Stimulated activated CD8-positive, alpha-beta memory T cell treated with anti-CD3 and anti-CD28 coated beads, Interleukin-12 subunit alpha, Interleukin-12 subunit beta, amount 100 ng/mL, for 1 hour (primary cell): Measurements from ENCODE around the gene DOCK4.

ENCODE experiments used
- DNase-seq: peaks from one replicate; pipeline ENCODE4 v3.0.0-alpha.2; 2020; ENCODE audit warnings: low read depth

DOCK4 gene

DNA sequence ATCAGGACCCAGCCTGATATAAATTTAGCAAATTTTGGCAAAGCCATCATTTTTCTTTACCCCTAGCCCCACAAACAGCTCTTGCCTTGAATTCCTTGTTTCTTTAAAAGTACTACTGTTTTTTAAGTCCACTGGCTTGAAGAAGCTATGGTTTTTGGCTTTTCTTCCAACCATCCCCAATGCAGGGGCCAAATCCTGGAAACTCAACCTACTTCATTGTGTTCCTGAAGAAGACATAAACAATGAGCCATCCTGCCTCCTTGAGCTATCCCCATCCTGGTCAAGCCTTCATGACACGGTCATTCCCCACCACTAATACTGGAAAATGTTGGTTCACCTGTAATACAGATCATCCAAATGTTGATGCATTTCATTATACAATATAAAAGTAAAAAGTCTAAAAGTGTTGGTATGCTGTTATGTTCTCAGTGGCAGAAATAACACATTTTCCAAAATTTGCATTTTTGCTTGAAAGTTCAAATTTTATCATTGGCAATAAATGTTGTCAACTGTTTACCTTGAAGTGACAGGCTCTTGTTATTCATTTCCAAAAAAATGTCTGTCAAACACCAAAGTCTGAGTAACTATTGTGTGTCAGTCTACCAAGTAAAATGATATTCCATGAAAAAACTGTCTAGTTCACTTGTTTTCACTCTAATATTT is 92.2 kb downstream of the DOCK4 start:
- DNase-seq: no peak

DNA sequence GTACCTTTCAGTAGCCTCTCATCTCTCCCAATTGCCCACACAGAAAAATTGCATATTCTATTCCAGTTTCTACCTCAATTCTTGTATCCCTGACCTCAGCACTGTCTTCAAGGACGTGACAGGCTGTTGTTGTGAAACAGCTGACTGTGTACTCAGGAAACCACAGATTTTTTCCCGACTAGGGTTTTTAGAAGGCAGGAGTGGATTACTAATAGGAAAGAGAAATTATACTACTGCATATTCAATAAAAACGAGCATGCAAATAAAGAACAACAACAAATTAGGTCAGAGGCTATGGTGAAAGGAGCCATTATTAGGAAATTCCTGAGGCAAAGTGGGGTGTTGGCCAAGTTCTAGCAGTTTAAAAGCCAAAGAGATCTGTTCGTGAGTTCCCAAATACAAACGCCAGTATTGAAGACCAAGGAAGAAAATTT is 93.4 kb downstream of the DOCK4 start:
- no peak for DNase-seq

DNA sequence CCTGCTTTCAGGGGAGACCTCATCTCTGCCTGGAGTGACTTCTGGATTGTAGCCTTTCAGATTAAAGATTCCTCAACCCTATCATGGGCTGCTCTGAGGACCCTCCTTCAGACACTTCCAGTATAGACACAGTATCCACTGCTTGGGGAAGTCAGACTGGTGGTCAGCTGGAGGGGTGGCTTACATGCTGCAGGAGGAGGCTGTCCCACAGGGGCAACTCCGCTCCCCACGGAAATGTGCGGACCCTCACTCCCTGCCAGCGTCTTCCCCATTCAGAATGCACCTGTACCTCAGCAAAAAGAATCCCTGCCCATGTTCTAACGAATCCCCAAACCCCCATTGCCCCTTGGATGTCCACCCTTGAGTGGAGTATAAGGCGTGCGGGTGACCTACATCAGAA is 95.5 kb downstream of the DOCK4 start:
- no peak for DNase-seq

DNA sequence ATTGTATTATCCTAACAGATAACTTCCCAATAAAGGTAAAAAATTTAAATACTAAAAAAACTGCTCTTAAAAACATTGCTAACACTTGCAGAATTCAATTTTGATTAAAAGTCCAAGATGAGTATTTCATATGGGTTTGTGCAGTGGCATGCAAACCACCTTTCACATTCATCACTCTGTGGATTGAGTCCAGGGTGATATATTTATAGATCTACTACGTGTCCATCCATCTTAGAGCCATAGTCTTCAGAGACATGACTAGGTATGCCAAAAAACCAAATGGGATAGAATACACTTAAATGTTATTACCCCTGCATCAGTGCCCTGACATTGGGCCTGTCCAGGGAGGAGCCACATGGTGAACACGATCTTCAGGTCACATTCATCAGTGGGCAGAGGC is 96.0 kb downstream of the DOCK4 start:
- DNase-seq: no peak

DNA sequence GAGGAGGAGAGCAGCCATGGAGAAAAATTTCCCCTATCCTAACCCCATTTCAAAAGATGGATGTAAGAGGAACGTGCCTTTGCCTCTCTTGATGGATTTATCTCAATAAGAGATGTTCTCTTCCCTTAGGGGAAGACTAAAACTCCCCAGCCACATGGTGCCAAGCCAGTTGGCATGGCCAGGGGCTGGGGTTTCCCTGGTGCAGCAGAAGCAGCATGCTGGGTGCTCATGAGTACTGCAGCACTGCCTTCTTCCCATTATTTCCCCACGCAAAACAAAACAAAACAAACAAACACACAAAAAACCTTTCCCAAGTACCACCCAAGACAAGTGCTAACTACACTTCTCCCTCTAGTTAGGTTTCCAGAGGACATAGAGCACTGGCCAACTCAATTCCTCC is 97.2 kb downstream of the DOCK4 start:
- DNase-seq: no peak

DNA sequence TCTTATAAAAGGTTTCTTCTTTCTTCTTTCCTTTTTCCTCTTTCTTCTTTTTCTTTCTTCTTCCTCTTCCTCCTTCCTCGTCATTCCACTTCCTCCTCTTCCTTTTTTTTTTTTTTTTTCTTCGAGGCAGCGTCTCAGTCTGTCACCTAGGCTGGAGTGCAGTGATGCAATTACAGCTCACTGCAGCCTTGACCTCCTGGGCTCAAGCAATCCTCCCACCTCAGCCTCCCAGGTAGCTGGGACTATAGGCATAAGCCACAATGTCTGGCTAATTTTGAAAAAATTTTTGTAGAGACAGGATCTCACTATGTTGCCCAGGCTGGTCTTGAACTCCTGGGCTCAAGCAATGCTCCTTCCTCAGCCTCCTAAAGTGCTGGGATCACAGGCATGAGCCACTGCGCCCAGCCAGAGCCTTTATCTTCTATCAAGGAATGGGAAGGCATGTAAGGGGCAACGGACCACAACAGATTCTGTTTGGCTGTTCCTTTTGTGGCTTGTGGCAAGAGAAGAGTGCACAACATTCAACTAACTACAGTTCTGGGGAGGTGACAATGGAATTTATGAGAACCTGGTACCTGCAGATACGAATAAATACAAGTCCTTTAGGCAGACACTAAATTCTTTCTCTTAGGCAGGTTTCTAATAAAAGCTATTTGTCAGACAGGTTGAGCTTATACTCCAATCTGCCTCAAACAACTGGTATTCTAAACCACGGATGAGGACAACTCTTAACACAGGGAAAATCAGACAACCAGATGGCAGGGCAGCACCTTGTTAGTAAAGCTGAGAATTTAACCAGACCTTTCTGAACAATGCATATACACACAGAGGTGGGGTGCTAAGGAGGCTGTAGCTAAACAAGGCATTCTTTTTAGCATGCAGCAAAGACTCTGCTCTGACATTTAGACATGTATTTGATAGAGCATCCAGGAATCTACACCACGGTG is 100.3 kb downstream of the DOCK4 start:
- no peak for DNase-seq

GRCh38 chr7:112104120-112104519 is 102.1 kb downstream of the DOCK4 start:
- DNase-seq: no peak

DNA sequence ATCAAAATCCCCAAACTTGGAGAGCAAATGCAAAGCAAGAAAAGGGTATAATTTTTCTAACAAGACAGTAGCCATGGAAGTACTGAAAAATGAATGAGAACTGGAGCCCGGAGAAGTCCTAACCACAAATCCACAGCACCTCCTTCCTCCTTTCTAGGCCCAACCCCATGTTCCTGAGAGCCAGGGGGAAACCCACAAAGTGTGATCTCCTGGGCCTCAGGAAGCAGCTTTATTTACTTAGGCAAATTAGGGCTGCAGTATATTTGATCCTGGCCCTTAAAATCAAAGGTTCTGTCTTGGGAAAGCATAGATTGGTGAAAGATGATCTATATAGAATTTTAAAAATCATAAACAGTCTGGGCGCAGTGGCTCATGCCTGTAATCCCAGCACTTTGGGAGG is 103.0 kb downstream of the DOCK4 start:
- DNase-seq: no peak

GRCh38 chr7:112101201-112101846 is 104.9 kb downstream of the DOCK4 start:
- DNase-seq: no peak

- DNase-seq: no peak
Observed at GRCh38 chr7:112097524-112097923, 108.7 kb downstream of the DOCK4 start.

DNA sequence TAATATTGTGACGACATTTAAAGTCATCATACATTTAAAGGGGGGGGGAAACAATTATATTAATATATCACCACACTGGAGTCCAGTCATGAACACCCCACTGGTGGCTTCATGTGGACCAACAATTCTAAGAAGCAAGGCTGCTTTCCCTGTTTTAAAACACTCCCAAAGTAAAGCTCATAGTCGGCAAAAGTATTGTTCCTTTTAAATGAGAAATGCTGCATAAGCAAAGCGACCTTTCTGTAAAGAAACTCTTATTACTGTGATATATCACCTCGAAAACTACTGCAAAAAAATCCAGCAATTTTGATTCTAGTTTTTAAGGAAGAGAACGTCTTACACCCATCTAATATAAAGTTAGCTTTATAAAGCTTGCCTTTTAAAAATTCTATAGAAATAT is 112.8 kb downstream of the DOCK4 start:
- DNase-seq: no peak

DNA sequence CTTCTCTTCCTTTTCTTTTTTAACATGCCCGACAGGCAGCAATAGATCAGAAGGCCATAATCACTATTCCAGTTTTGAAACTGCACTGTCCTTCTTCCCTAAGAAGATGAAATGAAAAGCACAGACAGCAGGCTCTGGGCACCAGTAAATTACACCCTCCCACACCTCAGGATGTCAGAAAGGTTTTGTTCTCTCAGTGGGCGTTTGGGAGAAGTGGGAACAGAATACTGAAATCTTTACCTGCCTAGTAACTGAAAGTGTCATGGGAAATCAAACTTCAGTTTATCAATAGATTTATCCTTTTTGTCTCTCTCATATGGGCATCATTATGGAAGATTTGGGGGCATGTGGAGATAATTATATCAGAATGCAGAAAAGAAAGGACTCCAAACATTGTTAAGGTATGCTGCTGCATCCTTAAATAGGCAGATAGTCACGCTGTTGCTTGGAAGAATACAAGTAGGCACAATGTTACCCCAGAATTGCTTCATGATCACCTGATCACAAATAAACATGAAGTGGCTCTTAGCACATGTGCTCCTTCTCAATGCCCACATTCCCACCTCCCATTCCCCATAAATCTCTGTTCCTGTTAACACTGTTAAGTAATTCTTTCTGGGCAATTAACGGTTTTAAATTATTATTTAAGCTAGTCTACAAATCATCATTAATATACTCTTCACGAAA is 113.3 kb downstream of the DOCK4 start:
- DNase-seq: no peak

GRCh38 chr7:112092306-112092705 is 113.9 kb downstream of the DOCK4 start:
- no peak for DNase-seq

DNA sequence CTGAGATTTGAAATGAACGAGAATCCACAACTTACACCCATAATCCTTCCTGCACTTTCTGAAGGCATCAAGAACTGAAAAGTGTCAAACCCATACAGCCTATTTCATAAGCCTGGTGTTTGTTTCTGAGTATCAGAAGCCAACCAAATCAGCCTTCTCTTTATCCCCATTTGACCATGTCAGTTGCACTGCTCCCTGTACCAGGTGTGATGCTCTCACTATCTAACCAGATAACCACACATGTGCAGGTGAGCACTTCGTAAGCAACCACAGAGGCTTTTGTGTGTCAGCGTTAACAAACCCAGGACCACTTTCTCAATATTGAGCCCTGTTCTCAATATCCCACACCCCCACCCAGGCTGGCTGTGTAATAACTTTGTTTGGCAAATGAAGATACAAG is 114.4 kb downstream of the DOCK4 start:
- no peak for DNase-seq

- DNase-seq: no peak
Observed at GRCh38 chr7:112089551-112089950, 116.6 kb downstream of the DOCK4 start.

DNA sequence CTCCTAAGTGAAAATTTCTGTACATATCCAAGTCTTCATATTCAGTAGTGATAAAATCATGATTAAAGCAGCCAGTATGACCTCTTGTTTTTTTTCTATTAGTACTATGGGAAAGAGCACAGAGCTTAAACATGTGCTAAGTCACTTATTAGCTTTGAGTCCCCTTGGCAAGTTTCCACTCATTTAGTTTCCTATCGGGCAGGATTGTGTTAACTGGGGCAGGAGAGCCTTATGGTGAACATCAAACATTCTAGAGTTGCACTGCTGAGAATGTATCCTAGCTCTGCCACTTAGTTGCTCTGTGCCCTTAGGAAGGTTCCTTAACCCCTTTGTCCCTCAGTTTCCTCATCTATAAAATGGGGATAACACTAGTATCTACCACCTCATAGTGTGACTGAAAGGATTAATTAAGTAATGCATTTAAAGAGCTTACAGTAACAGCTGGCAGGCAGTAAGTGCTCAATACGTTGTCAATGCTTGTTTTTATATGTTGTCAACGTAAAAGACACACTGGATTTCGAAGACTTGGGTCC is 117.6 kb downstream of the DOCK4 start:
- DNase-seq: no peak

- DNase-seq: no peak
Observed at GRCh38 chr7:112086496-112087254, 119.5 kb downstream of the DOCK4 start.

- no peak for DNase-seq
Observed at GRCh38 chr7:112084520-112084971, 121.7 kb downstream of the DOCK4 start.

DNA sequence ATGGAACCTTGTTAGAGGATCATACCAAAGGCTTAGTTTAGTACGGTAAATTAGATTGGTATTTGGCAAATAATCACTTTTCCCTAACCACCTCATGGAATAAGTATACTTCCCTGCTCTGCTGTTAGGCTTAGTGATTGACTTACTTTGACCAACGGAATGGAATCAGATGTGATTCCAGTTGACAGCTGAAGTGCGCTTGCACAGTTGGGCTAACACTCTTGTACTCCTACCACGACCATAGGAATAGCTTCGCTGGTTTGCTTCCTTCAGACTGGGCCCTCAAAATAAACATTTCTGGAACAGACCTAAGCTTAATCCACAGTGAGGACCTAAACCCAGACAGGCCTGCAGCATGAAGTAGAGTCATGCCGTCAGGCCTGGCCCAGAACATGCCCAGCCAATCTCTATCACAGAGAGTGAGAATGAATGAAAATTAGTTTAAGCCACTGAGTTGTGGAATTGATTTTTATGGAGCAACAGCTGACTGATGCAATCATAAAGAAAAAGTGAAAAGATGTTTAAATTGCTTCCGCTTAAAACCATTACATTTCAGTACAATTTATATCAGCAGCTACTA is 122.3 kb downstream of the DOCK4 start:
- DNase-seq: no peak

DNA sequence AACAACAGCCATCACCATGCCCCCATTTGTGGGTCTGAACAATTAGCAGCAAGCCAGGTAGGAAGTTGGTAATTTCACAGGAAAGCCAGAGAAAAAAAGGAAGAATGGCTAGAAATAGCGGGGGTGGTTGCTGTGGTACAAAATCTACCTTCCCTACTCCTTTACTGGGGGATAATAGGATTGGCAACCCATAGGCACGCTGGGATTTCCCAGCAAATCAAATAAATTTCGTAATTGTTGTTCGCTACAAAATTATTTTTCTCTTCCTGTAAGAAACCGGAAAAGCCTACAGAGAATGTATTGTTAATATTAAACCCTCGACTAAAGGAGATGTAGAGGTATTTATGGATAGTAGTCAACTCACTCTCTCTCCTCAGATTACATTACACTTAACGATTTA is 123.9 kb downstream of the DOCK4 start:
- no peak for DNase-seq

DNA sequence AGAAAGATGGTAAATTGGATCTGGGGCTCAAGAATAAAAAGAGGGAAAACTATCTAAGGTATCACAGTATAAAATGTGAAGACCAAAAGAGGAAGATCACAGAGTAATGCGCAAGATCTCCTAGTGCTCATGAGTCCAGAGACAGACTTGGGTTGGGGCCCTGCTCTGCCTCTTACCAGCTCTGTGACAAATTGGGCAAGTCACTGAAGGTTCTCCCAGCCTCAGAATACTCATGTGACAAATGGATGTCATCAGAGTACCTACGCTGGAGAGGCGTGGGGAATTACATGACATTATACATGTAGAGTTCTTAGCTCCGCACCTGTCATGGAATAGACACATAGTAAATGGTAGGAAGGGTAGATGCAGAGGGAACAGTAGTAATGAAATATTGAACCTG is 124.4 kb downstream of the DOCK4 start:
- DNase-seq: no peak
